CD4-positive, alpha-beta T cell treated with Interleukin-4 for 4 hours (primary cell): Measurements from ENCODE around the gene ANGPTL4.
"Not testable (repeated sequence)": the region's sequence is repeated elsewhere in the genome, so short reads cannot be mapped to it uniquely, and the experiment has no call there.

Experiments
- DNase-seq: peaks from one replicate; pipeline ENCODE4 v3.0.0-alpha.2; 2020

Gene ANGPTL4, protein sequence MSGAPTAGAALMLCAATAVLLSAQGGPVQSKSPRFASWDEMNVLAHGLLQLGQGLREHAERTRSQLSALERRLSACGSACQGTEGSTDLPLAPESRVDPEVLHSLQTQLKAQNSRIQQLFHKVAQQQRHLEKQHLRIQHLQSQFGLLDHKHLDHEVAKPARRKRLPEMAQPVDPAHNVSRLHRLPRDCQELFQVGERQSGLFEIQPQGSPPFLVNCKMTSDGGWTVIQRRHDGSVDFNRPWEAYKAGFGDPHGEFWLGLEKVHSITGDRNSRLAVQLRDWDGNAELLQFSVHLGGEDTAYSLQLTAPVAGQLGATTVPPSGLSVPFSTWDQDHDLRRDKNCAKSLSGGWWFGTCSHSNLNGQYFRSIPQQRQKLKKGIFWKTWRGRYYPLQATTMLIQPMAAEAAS

DNA sequence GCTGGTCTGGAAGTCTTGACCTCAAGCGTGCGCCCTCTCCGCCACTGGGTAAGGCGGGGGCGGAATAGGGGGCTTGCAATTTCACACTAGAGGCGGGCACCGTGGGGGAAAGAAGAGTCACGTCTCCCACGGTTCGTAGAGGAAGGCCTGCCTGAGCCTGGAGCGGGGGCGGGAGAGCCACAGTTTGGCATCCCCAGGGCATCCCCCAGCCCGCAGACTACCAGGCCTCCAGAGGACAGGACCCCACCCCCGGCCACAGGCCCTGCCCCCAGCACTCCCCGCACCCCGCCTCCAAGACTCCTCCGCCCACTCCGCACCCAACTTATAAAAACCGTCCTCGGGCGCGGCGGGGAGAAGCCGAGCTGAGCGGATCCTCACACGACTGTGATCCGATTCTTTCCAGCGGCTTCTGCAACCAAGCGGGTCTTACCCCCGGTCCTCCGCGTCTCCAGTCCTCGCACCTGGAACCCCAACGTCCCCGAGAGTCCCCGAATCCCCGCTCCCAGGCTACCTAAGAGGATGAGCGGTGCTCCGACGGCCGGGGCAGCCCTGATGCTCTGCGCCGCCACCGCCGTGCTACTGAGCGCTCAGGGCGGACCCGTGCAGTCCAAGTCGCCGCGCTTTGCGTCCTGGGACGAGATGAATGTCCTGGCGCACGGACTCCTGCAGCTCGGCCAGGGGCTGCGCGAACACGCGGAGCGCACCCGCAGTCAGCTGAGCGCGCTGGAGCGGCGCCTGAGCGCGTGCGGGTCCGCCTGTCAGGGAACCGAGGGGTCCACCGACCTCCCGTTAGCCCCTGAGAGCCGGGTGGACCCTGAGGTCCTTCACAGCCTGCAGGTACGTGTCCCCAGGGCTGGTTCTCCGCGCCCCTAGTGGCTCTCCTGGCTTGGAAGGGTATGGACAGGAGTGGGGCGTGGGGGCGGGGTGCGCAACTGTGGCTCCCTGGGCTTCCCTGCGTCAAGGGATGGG is at the start of gene ANGPTL4:
Gene ANGPTL4, plus strand, starts transcription at position 353 of the 969 bp plus-strand sequence. Its CDS starts 167 bp downstream, at position 520.
- DNase-seq, result peak; percentile 9

DNA sequence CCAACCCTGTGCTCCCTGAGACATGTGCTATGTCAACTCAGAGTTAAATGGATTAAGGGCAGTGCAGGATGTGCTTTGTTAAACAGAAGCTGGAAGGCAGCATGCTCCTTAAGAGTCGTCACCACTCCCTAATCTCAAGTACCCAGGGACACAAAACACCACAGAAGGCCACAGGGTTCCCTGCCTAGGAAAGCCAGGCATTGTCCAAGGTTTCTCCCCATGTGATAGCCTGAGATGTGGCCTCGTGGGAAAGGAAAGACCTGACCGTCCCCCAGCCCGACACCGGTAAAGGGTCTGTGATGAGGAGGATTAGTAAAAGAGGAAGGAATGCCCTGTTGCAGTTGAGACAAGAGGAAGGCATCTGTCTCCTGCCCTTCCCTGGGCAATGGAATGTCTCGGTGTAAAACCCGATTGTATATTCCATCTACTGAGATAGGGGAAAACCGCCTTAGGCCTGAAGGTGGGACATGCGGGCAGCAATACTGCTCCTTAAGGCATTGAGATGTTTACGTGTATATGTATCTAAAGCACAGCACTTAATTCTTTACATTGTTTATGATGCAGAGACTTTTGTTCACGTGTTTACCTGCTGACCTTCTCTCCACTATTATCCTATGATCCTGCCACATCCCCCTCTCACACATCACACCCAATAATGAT is 48.8 kb upstream of the ANGPTL4 start:
- not testable (repeated sequence) for DNase-seq

DNA sequence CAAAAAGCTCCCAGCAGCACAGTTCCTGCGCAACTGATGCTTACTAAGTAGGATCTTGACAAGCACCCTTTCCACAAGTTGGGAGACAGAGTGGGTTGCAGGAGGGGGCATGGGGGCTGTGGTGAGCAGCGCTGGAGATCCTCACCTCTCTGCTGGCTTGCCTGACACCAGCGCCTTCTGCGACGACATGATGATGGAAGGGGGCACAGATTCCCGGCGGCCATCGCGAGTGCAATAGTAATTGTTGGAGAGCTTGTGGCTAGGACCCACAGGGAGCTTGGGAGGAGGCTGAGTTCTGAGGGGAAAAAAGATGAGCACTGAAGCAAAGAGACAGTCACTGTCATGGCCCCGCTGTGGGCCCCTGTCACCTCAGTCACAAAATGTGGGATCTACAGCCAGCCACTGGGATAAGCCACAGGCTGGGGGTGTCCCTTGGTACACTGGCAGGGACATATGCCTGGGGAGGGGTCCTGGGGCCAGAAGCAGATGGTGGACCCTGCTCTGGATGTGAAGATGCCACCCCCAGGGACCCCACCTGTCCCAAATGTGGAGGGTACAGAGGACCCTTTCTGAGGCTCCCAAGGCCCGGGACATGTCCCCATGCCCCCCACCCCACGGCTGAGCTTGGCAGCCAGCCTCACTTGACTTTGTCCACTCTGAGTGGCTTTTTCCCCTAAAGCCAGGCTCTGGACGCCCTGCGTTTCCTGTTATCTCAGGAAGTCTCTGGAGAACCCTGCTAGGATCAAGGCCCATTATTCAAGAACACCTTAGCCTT is 47.4 kb upstream of the ANGPTL4 start:
- DNase-seq, result no peak

DNA sequence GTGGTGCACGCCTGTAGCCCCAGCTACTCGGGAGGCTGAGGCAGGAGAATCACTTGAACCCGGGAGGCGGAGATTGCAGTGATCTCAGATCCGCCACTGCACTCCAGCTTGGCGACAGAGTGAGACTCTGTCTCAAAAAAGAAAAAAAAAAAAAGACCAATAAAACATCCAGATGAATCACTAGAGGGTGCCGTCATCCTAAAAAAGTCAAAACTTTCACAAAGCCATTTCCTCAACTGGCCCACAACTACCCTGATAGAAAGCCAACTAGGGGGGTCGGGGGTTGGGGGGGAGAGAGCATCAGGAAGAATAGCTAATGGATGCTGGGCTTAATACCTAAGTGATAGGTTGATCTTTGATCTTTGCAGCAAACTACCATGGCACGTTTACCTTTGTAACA is 45.1 kb upstream of the ANGPTL4 start:
- not testable (repeated sequence) for DNase-seq

DNA sequence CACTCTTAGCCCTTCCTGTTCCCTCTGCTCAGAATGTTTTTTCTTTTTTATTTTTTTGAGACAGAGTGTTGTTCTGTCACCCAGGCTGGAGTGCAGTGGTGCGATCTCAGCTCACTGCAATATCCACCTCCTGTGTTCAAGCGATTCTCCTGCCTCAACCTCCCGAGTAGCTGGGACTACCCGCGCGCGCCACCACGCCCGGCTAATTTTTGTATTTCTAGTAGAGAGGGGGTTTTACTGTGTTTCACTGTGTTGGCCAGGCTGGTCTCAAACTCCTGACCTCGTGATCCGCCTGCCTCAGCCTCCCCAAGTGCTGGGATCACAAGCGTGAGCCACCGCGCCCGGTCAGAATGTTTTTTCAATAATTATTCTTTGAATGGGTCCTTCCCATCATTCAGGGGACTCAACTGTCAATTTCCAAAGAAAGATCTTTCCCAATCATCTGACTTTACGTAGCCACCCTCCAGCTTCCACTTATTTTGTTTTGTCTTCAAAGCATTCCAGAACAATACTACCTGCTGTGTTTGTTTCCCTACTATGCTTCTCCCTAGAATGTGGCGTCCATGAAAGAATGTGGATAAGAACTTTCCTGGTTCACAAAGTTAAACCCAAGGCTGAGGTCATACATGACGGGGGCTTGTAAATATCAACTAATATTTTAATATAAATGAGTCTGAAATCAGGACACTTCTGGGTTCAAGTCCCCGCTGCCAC is 44.0 kb upstream of the ANGPTL4 start:
- no peak for DNase-seq

DNA sequence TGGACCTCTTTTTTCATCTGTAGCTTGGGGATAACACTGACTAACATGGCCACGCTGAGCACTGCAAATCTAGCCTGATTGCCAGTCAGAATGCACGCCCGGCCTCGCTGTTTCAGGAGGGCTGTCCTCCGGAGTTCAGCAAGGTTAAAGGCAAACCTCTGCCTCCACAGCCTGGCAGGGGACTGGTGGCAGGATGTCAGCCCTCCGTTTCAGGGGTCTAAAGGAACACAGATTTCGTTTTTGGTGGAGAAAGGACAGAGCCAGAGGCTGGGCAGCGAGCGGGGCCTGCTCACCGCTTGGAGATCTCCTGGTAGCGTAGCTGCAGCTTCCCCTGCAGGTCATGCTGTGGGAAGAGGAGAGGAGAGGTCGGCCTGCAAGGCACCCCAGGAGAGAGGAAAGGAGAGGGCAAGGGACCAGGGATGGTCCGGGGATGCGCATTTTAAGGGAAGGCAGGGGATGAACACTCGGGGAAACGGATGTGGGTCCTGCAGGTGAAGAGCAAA is 43.3 kb upstream of the ANGPTL4 start:
- peak; percentile 1 for DNase-seq

DNA sequence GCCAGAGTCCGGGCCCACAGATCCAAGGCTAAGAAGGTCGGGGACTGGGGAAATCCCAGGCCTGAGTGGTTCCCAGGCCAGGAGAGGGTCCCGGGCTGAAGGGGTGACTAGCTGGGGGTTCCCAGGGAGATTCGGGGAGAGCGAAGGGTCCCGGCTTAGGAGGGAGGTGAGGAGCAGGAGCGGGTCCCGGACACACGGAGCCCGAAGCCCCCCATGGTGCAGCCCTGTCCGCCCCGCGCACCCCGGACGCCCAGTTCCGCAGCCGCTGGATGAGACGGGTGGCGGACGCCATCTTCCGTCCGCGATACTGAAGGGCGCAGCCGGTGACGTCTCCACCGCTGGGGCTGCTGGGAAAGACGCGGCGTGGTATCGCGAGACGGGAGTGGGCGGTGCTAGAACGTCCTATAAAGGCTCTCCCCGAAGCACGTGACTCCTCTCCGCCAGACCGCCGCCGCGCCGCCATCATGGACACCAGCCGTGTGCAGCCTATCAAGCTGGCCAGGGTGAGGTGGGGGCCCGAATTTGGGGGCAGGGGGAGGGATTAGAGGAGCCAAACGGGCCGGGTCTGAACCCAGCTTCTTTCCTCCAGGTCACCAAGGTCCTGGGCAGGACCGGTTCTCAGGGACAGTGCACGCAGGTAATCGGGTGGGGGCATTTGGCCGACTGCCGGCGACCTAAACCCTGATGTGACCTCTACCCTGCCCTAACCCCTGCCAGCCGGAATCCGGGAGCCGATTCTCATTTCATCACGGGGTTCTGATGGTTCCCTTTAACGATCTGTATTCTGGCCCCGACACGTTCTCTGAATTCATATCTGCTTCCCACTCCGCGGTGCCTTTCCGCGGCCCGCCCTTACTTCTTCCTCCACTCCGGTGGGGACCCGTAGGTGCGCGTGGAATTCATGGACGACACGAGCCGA is 42.6 kb upstream of the ANGPTL4 start, which contains the start of the genes NDUFA7 and RPS28:
Gene NDUFA7, minus strand, starts transcription at position 309 of the 919 bp plus-strand sequence. Its CDS starts 17 bp downstream, at position 292.
Gene RPS28, plus strand, starts transcription at position 430 of the 919 bp plus-strand sequence. Its CDS starts 35 bp downstream, at position 465.
- DNase-seq, result peak; percentile 96

DNA sequence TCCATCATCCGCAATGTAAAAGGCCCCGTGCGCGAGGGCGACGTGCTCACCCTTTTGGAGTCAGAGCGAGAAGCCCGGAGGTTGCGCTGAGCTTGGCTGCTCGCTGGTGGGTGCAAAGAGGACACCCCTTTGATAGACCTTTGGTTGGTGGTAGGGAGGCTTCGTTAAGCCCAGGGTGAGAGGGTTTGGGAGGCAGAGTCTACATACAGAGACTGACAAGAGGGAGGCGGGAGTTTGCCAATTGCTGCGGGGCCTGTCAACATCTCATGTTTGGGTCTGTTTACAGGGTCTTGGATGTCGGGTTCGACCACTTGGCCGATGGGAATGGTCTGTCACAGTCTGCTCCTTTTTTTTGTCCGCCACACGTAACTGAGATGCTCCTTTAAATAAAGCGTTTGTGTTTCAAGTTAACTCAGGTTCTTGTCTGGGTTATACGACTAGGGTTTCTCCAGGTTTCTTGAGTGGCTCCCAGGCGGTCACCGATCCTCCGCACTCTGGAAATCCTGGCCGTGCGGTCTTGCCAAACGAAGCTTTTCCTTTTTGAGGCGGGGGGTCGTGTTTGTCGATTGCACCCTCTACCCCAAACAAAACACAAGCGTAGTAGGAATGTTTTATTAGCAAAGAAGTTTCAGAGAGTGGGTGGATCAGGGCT is 41.8 kb upstream of the ANGPTL4 start:
- DNase-seq, result no peak

DNA sequence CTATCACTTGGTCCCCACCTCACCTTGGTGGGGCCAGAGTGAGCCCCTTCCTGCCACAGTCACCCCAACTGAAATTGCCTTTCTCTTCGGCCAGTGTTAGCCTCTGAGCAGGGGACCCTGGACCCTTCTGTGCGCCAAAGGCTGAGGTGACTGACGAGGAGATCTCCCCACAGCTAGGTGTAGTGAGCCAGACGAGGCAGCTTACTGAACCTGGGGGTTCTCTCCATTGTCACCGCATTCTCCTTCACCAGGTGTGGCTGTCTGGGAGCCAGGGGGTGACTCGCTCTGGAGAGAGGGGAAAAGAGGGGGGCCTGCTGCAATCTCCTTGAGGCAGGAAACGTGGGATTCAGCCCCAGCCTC is 41.3 kb upstream of the ANGPTL4 start:
- DNase-seq, result no peak

DNA sequence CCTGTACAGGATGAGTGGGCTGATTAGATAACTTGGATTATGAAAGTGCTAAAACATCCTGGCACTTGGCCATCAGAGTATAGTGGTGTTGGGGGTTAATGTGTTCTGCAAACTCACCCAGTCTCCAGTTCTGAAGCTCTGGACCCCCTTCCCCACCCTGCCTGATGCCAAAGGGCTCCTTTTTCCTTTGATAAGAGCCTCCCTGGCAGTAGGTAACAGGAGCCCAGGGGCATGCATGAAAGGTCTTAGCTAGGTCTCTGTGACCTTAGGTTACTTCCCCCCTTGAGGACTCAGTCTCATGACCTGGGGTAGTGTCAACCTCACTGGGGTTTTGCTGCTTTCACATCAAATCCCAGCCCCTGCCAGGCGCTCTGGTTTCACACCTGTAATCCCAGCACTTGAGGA is 40.2 kb upstream of the ANGPTL4 start:
- DNase-seq, result no peak

DNA sequence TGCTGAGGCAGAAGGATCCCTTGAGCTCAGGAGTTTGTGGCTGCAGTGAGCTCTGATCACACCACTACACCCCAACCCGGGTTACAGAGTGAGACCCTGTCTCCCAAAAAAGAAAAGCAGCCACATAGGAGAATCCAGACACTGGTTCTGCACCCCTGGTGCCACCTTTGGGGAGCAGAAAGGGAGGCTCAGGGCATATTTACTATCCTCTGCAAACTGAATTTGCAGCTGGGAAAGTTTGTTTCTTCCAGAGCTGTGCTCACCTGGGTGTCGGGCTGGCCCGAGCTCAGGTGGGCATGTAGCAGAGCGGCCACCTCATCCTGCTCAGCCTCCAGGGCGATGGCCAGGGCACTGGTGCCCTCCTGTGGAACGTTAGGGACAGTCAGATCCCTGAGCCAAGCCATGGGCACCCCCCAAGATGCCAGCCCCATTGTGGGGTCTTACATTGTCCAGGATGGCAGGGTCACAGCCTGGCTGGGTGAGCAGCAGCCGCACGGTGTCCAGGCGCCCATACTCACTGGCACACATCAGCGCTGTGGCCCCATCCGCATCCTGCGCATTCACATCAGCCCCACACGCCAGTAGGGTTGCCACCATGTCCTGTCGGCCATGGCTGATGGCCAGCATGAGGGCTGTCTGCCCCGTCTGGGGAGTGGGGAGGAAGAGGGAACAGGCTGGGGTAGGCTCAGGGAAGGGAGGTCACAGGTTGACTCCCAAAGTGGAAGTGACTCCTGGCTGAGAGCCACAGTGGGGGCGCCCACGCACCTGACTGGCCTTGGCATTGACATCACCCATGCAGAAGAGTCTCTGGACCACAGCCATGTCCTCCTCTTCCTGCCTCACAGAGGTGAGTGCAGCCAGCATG is 39.5 kb upstream of the ANGPTL4 start:
- DNase-seq, result no peak

DNA sequence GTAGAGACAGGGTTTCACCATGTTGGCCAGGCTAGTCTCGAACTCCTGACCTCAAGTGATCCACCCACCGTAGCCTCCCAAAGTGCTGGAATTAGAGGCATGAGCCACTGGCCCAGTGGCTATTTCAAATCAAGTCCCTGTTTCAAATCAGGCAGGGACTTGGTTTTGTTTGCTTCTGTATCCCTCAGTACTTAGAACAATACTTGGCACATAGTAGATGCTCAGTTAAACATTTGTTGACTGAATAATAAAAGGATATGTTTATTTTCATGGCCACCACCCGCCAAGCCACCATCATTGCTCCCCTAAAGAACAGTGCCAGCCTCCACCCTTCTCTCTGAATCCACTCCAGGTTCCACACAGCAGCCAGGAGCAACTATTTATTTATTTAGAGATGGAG is 38.5 kb upstream of the ANGPTL4 start:
- no peak for DNase-seq

DNA sequence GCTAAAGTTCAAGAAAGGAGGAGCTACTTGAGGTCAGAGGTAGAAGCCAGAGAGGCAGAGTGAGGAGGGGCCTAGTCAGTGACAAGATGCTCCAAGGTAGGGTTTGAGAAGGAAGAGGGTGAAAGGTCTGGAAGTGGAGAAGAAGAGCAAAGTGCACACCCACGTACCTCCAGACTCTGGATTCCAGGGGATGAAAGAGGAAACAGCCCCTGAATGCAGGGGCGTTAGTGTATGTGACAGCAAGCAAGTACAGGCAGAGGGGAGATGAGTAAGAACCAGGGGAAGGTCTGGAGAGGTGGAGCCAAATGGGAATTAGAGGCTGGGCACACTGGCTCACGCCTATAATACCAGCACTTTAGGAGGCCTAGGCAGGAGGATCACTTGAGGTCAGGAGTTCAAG is 34.0 kb upstream of the ANGPTL4 start:
- DNase-seq, result no peak

DNA sequence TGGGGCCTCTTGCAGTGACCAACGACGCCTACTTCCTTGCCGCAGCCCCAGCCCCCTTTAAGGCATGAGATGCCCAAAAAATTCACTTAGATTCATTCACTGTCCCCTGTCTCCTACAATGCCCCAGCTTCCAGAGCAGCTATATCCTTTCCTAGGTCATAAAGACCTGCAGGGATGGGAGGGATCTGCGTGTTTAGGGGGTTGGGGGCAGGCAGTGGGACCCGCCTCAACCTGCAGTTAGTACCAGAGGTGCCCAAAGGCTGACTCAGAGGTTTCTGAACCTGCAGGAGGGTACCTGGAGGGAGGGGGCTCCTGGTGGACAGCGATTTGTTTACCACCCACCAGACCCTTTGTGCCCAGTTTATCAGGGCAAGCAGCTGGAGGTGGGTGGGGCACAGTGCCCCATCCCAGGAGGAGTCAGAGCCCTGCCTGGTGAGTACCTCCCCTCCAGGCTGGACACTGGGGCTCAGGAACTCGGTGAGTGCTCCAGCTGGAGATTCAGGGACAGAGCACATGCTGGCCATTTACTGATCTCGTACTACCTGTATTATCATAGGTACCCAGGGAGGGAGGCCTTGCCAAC is 32.6 kb upstream of the ANGPTL4 start:
- DNase-seq, result no peak

DNA sequence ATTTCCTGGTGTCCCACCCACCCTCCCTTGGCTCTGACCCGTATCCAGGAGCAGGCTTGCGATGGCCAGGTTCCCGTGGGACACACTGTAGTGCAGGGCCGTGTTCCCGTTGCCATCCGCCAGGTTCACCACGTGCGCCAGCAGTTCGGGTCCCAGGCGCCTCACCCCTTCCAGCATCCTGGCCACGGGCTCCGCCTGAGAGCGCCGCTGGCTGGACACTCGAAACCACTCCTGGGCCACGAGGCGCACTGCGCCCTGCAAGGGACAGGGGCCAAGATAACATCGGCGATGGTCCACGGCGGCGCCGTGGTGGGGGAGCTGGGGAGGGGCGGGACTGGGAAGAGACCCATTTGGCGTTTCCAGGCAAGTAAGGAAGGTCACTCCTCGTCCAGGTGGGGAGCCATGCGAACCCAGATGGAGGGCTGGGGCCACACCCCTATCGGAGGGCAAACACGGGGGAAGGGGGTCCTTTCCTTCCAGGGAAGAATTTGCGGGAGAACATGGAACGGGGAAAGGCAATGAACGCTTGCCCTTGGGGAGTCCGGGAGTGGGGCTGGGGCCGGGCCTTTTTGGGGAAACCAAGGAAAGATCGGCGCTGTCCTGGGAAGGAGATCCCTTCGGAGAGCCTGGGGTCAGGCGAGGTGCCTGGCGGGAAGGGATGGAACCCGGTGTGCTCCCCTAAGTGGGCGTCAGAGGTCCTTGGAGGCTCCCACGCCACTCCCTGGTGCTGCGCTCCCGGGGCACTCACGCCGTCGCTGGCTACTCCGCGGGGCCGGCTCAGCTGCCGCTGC is 30.8 kb upstream of the ANGPTL4 start:
- DNase-seq, result no peak

DNA sequence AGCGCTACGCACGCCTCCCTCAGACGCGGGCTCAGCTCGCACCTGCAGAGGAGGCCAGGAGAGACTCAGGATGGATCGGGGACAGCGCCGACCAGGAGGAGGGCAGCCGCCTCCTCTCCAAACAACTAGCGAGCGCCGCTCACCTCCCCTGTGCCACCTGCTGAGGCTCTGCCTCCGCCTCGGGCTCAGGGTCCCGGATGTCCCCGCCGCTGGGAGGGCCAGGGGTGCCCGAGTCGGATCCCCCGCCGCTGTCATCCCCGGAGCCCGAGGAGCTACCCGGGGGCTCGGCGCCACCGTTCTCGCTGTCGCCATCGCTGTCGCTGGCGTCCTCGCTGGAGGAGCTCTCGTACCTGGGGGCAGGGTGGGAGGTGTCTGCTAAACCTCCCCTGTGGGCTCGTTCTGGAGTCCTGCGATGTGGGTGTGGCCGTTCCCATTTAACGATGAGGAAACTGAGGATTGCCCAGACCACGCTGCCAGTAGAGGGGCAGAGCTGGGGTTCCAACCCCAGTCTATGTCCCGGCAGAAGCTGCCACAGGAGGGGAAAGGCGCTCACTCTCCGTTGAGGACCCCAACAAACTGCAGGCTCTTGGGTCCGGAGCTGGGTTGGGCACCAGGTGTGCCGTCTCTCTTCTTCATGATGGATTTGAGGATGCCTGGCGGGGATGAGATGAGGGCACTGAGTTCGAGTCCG is 30.0 kb upstream of the ANGPTL4 start:
- no peak for DNase-seq
